Activated gamma-delta T cell (primary cell): ENCODE data around the gene EPHB2.

Experiments used
- DNase-seq: peaks from one replicate; lab custom pipeline; 2025; lab: John Stamatoyannopoulos, UW

The EPHB2 gene

DNA sequence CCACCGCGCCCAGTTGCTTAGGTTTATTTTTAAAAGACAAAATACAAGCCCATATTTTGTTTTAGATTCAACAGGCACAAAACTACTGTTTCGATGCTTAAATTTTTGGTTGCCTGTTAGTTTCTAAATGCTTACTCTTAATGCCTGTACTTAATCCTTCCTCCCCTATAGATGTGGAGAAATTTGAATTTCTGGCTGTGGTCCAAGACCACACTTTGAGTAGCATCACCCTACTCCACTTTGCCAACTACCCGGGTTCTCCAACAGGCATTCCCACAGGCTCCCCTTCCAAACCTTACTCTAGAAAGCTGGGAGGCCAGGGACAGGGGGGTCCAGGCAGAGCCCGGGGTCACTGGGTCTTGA is 242.0 kb downstream of the EPHB2 start:
- no peak for DNase-seq

GRCh38 chr1:22953057-22953739 is 242.6 kb downstream of the EPHB2 start:
- no peak for DNase-seq

DNA sequence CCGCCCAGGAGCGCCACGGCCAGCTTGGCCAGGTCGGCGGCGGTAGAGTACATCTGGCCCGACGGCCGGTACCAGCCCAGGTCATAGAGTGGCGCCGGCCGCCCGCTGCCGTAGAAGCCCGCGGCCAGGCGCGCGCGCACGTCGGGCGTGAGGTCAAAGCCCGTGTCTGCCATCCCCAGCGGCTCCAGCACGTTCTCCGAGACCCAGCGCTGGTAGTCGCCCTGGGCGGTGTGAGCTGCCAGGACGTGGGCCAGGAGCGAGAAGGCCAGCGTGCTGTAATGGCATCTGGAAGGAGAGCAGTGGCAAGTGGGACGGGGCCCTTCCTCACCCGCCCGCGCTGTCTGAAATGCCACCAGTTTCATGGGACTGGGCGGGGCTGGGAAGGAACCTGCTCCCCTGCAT is 243.1 kb downstream of the EPHB2 start:
- no peak for DNase-seq

DNA sequence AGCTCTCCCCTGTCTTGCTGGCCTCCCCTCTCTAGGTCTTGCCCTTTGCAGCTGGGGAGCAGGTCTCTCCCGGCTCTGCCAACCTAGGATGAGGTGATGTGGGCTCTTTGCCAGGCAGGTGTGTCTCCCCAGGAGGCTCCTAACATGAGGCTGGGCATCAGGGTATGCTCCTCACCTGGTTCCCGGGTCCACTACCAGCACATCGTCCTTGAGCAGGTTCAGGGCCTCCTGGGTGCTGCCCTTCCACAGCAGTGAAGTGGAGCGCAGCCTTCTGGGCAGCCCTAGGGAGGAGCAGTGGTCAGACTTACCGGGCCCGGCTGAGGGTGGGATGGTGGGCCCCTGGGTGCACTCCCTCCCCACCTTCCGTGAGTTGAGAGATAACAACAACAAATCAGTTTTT is 244.5 kb downstream of the EPHB2 start:
- no peak for DNase-seq

- no peak for DNase-seq
These were observed 246.4 kb downstream of the EPHB2 start for GRCh38 chr1:22957066-22957465.

- no peak for DNase-seq
These were observed 247.9 kb downstream of the EPHB2 start for GRCh38 chr1:22958556-22958955.

DNA sequence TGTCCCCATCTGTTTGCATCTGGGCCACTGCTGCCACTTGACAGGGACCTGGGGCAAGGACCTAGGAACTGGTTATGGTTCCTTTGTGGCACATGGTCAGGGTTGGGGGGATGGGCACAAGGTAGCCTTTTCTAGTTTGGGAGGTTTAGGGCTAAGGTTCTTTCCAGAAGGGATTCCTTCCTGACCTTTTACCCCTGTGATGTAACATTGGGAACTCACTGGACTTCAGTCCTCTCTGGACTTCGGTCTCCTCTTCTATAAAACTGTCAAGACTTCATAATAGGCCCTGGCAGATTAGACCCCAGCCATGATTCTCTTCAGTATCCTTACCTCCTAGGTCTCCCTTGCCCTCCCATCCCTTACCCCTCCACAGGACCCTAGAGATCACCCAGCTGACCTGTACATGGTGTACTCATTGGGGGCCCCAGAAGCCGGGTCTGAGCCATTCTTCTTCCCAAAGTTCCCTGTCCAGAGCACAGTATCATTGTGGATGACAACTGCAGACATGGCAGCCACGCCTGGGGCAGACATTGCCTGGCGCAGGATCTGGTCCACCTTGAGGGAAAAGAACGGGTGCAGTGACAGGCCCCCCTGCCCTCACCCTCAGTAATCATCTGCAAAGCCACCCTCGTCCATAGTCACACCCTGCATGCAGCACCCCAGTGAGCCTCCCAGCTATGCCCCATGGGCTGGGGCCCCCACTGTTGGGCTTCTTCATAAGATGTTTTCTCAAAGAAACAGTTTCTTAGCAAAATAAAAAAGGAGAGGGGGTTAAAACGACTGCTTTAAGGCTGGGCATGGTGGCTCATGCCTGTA is 249.1 kb downstream of the EPHB2 start:
- DNase-seq: no peak

DNA sequence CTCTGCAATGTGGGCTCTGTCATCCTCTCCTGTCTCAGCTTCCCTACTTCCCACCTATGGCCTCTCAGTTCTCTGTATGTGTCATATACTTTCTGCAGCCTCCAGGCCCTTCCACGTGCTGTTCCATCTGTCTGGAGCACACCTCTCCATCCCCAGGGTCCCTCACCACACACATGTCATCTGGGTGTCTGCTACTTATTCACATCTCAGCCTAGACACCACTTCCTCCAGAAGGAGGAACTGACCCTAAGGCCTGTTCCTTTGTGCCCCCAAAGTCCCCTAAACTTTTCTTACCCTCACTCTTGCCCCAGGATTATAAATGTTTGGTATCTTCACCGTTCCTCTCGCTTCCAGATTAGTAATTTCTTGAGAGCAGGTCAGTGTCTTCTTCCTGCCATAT is 251.9 kb downstream of the EPHB2 start:
- no peak for DNase-seq

GRCh38 chr1:22963044-22963677 is 252.5 kb downstream of the EPHB2 start:
- DNase-seq: no peak

DNA sequence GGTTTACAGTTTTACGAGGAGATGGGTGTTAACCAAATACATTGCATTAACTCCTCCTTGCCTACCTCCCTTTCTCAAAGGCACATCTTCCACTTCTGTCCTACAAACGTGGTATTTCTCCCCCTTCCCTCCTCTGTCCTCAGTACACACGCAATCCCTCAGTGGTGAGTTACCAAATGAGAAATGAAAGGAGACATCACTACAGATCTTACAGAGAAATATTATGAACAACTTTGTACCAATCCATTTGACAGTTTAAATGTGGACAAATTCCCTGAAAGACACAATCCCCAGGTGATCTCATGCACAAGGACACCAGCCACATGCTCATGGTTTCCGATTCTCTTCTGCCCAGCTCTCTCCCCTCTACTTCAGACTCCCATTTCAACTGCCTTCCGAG is 255.7 kb downstream of the EPHB2 start:
- no peak for DNase-seq

GRCh38 chr1:22967833-22968232 is 257.2 kb downstream of the EPHB2 start:
- DNase-seq: no peak

DNA sequence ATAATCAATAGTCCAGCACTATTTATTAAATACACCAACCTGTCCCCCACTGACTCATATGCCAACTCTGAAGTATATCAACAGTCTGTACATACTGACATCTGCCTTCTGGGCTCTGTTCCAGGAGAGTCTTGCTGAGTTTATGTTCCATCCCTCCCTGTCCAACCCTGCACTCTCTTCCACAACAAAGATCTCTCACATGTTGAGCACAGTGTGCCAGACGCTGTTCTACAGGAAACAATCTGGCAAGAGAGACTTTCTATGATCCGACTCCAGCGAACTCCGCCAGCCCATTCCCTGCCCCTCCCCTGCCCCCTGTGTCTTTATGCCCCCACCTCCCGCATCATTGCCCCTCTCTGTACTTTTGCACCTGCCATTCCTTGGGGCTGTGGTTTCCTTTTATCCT is 258.7 kb downstream of the EPHB2 start:
- no peak for DNase-seq

GRCh38 chr1:22970096-22970495 is 259.5 kb downstream of the EPHB2 start:
- DNase-seq: no peak
